HCEC 1CT (cell line): ENCODE data around the gene PLAU.
"Not testable (repeated sequence)": the region's sequence is repeated elsewhere in the genome, so short reads cannot be mapped to it uniquely, and the experiment has no call there.

Source experiments
- DNase-seq: peaks from one replicate; pipeline ENCODE4 v3.0.0-alpha.2; 2017

The PLAU gene

GRCh38 chr10:73899423-73899822 lies 11.5 kb upstream of the PLAU start:
- DNase-seq = peak; percentile 95

- DNase-seq = no peak
Measured at GRCh38 chr10:73900064-73900463, 10.9 kb upstream of the PLAU start.

- no peak for DNase-seq
Measured at GRCh38 chr10:73901261-73901660, 9.7 kb upstream of the PLAU start.

GRCh38 chr10:73902351-73902750 lies 8.6 kb upstream of the PLAU start:
- no peak for DNase-seq

GRCh38 chr10:73905256-73906020 lies 5.5 kb upstream of the PLAU start:
- peak; percentile 40 for DNase-seq

GRCh38 chr10:73906524-73907447 lies 4.1 kb upstream of the PLAU start:
- peak; percentile 99 for DNase-seq

- peak; percentile 36 for DNase-seq
Measured at GRCh38 chr10:73907841-73908517, 3.0 kb upstream of the PLAU start.

- DNase-seq = peak; percentile 95
Measured at GRCh38 chr10:73908853-73909539, 1.9 kb upstream of the PLAU start.

- DNase-seq = no peak
Measured at GRCh38 chr10:73909540-73910115, 1.3 kb upstream of the PLAU start.

- DNase-seq = no peak
Measured at GRCh38 chr10:73910401-73910763, 550 bp upstream of the PLAU start.

GRCh38 chr10:73911553-73912004 lies 647 bp downstream of the PLAU start:
- DNase-seq = no peak

GRCh38 chr10:73914036-73914435 lies 3.1 kb downstream of the PLAU start:
- DNase-seq = no peak

- DNase-seq = no peak
Measured at GRCh38 chr10:73915206-73915851, 4.4 kb downstream of the PLAU start.

GRCh38 chr10:73916761-73917470 lies 6.0 kb downstream of the PLAU start:
- no peak for DNase-seq

GRCh38 chr10:73917566-73918305 lies 6.8 kb downstream of the PLAU start:
- no peak for DNase-seq

GRCh38 chr10:73919481-73919880 lies 8.5 kb downstream of the PLAU start:
- DNase-seq = not testable (repeated sequence)

GRCh38 chr10:73920089-73920488 lies 9.2 kb downstream of the PLAU start:
- peak; percentile 13 for DNase-seq

GRCh38 chr10:73922007-73922863 lies 11.3 kb downstream of the PLAU start:
- no peak for DNase-seq

GRCh38 chr10:73922864-73923133 lies 11.9 kb downstream of the PLAU start:
- DNase-seq = no peak
